NCI-H82 treated with DMSO at 0.1 percent for 48 hours (cell line): ENCODE results near the gene JAKMIP3.

ENCODE experiments used
- DNase-seq: peaks from one replicate; lab custom pipeline; 2025; ENCODE audit not compliant: unreplicated experiment; lab: John Stamatoyannopoulos, UW

The JAKMIP3 gene

DNA sequence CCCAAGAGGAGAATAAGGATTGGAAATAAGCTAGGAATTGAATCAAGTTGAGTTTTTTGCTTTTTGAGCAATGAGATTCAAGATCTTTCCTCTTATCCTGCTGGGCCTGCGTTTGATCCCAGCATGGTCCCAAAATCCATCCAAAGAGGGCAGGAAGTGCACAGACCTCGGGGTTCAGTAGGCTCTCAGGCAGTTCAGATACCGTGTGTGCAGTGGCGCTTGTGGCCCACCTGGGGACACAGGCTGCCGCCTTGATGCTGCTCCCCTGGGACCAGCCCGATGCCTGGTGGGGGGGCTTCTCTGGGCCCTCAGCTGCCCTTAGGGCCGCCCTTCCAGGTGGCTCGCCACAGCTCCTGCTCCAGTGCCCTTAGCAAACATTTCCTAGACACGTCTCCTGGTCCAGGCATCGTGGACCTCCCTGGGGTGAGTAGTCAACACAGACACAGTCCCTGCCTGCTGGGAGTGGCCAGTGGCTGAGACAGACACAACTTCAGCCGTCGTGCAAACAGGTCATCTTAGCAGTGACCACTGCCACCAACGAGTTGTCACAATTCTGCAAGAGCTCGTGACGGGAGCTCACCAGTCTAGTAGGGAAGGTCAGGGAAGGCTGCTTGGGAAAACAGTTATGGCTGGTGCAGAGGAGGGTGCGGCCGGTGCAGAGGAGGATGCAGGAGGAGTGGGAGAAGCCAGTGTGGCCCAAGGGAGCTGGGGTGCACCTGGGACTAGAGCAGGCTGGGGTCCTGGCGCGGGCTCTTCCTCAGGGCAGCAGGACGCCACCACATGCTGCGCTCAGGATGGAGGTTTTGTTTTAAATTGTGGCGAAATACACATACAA lies 21.7 kb upstream of the JAKMIP3 start:
- no peak for DNase-seq

DNA sequence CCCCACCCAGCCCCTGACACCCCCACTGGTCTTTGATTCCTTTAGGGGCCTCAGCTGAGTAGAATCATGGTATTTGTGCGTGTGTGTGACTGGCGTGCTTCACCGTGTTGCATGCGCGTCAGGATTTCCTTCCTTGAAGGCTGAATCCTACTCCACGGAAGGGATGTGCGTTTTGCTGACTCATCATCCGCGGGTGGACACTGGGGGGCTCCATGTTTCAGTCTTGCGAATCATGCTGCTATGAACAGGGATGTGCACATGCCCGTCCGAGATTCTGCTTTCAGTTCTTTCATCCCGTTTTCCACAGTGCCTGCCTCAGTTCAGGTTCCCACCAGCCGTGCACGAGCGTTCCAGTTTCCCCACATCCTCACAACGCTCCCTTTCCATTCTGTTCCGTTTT lies 20.9 kb upstream of the JAKMIP3 start:
- DNase-seq: no peak

DNA sequence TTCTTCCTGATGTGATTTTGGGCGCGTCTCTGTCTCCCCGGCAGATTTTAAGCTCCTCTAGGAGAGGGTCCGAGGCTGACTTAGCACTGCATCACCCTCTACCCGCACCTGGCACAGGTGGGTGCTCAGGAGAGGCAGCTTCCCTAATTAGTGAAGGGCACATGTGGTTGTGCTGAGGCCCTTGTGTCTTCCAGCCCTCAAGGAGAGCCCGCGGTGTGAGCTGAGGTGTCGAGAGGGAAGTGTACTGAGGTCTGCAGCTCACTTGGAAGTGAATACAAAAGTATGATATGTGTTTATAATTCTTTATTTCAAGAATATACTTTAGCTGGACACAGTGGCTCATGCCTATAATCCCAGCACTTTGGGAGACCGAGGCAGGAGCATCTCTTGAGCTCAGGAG lies 20.4 kb upstream of the JAKMIP3 start:
- no peak for DNase-seq

DNA sequence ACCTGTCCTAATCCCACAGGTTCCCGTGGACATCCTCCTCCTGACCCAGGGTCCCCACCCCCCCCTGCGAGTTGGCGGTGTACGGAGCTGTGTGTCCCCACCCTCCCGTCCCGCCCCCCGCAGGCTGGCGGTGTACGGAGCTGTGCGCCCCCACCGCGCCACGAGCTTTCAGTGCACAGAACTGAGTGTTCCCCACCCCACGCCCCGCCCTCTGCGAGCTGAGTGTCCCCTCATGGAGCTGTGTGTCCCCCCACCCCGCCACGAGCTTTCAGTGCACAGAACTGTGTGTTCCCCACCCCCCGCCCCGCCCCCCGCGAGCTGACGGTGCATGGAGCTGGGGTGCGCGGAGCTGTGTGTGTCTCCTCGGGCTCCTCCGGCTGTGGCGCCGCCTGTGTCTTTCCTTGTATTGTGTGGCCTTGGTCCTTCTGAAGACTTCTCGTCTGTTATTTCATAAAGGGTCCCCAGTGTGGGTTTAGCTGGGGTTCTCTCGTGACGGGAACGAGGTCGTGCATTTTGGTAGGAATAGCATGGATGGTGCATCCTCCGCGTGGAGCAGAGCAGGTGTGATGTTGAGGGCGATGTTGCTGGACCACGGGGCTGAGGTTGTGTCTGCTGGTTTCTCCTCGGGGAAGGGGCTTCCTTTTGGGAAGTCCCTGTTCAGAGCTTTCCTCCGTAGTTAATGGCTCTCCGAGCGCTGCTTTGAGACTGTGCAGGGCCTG lies 18.0 kb upstream of the JAKMIP3 start:
- no peak for DNase-seq

DNA sequence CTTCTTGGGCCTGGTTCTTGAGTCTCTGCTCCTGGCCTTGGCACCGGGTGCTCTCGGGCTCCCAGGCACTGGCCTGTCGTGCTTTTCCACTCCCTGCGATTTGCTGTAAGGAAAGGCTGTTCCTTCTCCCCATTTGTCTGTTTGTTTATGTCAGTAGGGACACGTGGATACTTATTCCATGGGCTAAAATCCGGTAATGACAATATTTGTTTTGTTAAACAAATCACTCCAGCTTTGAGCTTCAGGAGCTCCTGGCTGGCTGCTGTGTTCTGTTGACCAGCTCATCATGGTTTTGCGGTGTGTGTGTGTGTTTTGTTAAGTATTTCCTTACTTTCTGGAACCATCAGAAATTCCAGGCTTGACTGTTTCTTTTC lies 17.5 kb upstream of the JAKMIP3 start:
- no peak for DNase-seq

DNA sequence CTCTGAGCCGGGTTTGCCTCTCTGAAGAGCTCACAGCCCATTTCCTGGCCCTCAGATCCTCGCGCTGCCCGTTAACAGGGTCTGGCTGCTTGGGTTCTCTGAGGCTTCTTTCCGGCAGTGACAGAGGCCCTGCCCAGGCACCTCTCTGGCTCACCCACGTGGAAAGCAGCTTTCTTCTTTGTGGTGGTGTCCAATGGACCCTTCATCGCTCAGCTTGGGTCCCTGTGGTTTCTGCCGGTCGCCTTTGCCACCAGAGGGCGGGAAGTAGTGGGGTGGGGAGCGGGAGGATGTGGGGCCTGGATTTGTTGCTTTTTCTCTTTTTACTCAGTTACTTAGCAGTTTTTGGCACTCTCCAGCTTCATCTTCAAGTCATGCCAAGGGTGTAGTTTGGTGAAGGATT lies 15.6 kb upstream of the JAKMIP3 start:
- DNase-seq: no peak

DNA sequence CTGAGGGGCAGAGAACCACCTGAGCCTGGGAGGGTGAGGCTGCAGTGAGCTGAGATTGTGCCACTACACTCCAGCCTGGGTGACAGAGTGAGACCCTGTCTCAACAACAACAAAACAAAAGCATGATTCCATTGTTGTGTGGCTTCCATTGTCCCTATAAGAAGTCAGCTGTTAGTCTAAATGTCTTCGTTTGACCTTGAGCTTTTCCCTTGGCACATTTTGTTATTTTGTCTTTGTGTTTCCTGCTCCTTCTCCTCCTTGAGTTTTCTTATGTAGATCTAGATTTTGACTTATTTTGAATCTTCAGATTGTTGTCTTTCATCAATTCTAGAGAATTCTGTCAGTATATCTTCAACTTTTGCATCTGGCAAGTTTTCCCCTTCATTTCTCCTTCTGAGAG lies 13.6 kb upstream of the JAKMIP3 start:
- DNase-seq: no peak

DNA sequence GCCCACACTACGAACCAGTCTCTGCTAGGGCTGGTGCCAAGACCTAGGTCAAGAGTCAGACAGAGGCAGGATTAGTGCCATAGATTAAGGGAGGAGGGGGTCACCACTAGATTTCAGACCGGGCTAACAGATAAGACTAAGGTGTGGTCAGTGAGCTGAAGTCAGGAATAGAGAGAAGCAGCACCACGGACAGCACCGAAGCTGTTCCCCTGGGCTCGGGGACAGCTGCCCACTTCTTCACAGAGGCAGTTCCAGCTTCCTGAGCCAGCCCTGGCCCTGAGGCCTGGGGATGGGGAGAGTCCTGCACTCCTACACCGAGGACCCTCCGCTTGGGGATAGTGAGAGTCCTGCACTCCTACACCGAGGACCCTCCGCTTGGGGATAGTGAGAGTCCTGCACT lies 11.2 kb upstream of the JAKMIP3 start:
- DNase-seq: no peak

DNA sequence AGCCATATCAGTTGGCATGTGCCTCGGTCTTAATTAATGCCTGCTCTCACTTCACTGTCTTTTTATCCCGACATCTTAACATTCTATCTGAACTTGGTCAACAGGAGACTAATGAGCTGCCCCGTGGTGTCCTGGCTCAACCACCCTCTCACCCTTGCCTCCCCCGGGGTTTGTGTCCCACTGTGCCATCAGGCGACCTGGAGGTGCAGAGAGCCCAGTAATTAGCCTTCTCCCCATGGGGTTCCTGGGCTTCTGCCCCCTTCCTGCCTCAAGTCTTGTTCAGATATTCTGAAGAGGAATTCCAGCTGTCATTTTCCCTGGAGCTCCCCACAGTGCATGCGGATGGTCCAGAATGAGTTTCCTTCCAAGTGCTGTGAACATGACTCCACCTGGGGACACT lies 10.1 kb upstream of the JAKMIP3 start:
- DNase-seq: no peak

DNA sequence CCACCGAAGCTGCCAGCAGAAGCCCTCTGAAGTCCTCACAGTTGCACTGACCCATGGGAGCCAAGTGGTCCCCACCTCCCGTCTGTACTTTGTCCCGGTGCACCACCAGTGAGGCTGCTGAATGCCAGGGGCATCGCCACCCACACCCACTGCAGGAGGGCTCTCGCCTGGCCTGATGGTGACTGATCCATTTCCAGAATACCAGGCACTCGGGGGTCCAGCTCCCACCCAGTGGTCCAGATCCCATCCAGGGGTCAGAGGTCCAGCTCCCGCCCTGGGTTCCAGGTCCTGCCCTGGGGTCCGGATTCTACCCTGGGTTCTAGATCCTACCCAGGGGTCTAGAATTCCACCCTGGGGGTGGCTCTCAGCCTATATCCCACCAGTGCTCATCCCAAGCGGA lies 9.1 kb upstream of the JAKMIP3 start:
- DNase-seq: no peak

DNA sequence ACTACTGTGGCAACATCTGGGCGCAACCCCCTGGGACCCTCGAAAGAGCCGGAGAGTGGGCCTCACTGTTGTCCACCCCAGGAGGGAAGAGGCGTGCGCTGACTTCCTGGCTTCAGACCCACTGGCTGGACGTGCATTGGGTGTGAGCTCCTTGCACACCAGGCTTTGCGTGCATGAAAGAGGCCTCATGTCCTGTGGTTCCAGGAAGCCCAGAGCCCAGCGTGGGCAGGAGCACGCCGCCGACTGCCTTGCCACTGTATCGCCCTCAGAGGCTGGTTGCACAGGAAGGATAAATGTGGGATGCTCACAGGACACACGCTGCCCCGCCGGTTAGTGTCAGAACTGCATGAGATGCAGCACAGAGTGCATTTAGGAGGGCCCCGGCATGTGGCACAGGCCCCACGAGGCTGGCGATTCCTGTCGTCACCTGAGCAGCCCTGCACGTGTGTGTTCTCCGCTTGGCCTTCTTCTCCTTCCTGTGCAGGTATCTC lies 8.5 kb upstream of the JAKMIP3 start:
- DNase-seq: no peak

DNA sequence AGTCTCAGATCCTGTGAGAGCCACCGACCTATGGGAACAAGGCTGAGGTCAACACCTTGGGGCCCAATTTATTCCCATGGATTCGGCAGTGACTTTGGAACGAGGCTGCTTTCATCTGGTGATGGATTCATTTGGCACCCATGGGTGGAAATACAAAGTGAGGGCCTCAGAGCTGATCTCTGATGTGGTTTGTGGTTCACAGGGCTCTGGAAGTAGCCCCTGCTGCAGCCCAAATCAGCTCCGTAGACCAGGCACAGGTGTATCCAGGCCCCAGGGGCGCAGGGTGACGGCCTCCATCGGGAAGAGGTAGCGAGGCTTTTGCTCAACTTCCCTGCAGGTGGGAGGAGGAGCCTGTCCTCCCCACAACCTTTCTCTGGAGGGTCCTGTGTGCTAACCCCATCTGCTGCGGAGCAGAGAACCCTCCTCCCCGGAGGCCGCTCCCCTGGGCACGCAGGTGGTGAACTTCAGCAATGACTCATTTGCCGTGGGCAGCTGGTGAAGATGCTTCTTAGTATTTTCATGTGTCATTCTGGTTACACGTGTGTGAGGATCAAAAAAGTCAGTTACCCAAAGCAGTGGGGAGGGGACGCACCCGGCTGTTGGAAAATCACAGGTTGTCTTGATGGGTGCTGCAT lies 7.5 kb upstream of the JAKMIP3 start:
- no peak for DNase-seq

DNA sequence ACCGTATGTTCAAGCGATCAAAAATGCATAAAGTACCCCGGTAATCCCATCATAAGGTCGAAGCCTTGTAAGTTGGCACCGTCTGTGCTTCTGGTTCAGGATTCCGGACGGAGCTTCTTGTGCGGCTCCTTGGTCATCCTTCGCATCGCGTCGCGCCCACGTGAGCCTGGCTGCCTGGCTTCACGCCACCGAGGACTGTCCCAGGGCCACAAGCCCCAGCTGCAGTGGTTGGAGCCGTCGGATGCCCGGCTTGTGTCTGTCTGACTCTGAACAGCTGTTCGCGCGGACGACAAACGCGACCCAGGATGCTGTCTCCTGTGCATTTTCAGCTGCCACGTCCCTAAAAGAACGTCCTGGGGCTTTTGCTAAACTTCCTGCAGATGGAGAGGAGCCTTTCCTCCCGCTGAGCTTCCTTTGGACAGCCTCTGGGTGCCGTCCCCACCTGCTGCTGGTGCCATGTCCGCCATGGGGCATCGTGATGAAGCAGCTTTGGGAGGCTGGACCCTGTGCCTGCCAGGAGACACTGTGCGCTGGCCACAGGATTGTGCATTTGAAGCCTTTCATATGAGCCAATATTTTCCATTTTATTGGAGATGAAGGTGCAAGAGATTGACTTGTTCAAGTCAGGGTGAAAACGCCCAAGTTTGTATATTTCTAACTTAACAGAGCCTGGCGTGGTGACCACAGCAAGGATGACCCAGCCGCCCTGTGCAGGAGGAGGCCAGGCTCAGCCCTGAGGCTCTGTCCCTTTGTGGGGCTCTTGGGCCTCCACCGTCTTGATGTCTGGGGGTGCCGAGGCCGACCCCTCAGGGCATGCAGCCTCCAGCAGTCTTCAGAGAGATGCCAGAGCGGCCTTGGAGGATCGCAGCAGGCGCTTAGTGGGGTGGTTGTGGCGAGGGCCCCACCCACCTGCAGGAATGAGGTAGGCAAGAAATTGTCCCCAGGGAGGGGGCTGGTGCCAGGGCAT lies 6.7 kb upstream of the JAKMIP3 start:
- DNase-seq: no peak

DNA sequence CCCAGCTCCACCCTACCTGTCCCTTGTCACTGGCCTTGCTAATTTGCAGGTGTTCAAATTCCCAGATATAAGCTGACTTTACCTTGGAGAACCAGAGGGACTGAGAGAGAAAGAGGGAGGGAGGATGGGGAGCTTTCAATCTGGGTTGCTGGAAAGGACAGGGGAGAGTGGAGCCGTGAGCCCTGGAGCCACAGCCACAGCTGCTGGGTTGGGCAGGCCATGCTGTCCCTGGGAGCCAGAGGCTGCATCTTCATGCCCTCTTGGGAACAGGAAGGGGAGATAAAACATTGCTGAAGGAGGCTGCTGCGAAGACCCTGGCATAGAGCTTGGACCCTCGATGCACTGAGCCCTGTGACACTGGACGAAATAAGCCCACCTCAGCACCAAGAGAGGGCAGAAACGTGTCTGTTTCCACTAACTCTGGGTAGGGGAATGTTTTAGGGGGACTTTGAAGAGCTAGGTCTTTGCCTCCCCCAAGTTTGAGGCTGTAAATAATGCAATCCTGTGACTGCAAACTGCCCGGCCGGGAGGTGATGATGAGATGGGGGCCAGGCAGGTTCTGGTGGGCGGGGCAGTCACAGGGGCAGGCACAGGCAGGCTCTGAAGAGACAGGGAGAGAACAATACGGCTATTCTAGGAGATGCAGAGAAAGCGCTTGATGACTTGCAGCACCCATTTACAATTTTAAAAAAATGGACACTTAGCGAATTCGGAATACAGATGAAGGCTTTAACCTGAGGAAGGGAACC lies 5.8 kb upstream of the JAKMIP3 start:
- no peak for DNase-seq

DNA sequence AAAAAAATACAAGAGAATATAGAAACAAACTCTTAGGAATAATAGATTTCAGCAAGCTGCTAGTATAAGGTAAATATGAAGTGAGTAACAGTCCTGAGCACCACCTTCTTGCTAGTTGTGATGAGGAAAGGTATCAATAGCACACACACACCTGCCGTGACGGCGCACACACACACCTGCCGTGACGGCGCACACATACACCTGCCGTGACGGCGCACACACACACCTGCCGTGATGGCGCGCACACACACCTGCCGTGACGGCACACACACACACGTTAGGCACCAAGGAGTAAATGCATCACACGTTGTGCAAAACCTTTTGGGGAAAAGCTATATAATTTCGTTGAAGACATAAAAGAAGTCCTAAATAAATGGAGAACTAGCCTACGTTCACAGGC lies 4.7 kb upstream of the JAKMIP3 start:
- no peak for DNase-seq

DNA sequence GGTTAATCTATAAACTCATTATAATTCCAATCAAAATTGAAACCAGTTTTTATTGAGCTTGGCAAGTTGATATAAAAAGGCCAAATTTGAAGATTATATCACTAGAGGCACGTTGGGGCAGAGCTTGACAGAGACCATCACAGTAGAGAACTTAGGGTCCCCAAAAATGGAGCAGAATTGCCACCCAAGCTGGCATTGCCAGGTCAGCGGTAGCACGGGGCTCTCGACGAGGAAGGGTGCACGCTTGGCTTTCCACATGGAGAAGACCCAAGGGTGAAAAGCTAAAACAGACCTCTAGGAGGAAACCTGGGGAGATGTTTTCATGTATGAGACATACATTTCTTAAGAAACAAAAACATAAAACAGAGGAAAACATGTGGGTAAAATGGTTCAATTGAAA lies 4.3 kb upstream of the JAKMIP3 start:
- DNase-seq: no peak

DNA sequence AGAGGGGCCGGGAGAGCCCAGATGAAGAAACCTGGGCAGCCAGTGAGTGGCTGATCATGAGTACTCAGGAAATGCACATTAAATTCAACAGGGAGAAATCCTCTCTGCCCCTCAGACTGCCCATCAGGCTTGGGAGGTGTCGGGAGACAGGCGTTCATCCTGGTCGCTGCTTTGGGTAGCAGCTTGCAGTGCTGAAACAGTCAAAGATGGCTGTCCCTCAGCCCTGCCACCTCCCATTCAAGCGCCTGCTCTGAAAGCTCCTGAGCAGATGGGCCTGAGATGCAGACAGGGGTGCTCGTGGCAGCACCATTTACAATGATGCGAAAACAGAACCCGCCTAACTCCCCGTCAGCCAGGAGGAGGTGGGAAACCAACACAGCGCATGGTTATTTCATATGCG lies 3.6 kb upstream of the JAKMIP3 start:
- no peak for DNase-seq

DNA sequence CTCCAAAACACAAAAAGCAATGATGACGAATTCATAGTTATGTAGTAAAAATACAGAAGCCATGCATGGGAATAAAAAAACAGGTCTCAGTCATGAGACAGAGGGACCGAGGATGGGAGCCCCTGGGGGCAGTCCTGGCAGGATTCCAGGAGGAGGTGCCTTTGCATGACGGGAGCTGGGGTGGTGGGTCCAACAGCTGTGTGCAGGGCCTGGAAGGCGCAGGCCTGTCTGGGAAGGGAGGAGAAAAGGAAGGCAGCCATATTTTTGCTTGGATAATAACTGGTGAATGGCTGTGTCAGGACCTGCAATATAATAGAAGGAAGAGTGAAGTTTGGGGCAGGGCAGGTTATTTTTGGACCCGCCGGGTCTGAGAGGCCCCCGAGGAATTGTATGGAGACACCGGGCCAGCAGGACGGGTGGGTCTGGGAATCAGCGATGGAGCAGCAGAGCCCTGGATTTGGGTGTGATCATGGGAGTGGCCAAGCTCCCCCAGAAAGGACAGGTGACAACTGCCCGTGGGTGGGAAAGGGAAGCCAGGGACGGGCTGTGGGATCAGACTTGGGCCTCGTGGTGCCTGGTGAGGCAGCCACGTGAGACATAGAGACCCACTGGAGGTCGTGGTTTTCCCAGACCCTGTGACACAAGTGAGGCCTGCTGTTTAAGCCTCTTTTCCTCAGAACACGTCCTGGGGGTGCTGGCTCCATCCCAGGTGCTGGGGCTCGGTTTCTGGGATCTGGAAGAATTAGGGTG lies 2.9 kb upstream of the JAKMIP3 start:
- DNase-seq: no peak

DNA sequence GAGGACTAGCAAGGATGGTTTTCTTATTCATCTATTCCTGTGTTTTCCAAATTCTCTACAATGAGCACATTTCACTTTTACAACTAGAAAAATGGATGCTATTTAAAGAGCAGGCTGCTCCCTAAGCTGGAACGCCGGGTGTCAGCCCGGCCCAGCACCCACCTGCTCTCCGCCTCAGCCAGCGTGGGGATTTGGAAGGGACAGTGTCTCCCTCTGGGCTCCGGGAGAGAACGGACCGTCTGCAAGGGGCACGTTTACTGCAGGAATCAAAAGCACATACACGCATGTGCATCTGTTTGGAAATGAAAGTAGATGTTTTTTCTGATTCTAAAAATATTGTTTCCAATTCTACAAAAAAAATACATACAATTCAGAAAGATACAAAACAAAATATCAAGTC lies 2.3 kb upstream of the JAKMIP3 start:
- no peak for DNase-seq
